Gastroesophageal sphincter (tissue), 3 donors: ENCODE measurements around the gene SCN8A.

Experiments used
- CTCF ChIP-seq, 4 experiments: fragments of 200-600 bp in 2 of 4; fragments of 450-650 bp in 2 of 4; sonication (generic) in 1 of 4; IDR thresholded peaks; one replicate each; pipeline ENCODE4 v1.5.1; 2017 to 2019; ENCODE audit warnings: antibody characterized with exemption in 4 of 4, mild to moderate bottlenecking in 2 of 4, moderate library complexity in 2 of 4
- POLR2A ChIP-seq, 2 donors: fragments of 450-650 bp; IDR thresholded peaks; one replicate each; pipeline ENCODE4 v1.6.1; 2017; ENCODE audit warnings: antibody characterized with exemption in 2 of 2, mild to moderate bottlenecking in 2 of 2, moderate library complexity in 1 of 2
- POLR2AphosphoS5 ChIP-seq: sonication (generic); formaldehyde crosslinking; IDR thresholded peaks from one replicate; pipeline ENCODE4 v1.6.1; 2017; ENCODE audit warnings: antibody characterized with exemption

GRCh38 chr12:51834411-51834810, 243.4 kb downstream of the SCN8A start:
- TF ChIP-seq POLR2A (IDR thresholded peaks at IDR 0.05), result no peak
- TF ChIP-seq CTCF (IDR thresholded peaks at IDR 0.05), result no peak
- TF ChIP-seq POLR2AphosphoS5, result no peak
